ENCODE results near the gene KHSRP.

Gene KHSRP

DNA sequence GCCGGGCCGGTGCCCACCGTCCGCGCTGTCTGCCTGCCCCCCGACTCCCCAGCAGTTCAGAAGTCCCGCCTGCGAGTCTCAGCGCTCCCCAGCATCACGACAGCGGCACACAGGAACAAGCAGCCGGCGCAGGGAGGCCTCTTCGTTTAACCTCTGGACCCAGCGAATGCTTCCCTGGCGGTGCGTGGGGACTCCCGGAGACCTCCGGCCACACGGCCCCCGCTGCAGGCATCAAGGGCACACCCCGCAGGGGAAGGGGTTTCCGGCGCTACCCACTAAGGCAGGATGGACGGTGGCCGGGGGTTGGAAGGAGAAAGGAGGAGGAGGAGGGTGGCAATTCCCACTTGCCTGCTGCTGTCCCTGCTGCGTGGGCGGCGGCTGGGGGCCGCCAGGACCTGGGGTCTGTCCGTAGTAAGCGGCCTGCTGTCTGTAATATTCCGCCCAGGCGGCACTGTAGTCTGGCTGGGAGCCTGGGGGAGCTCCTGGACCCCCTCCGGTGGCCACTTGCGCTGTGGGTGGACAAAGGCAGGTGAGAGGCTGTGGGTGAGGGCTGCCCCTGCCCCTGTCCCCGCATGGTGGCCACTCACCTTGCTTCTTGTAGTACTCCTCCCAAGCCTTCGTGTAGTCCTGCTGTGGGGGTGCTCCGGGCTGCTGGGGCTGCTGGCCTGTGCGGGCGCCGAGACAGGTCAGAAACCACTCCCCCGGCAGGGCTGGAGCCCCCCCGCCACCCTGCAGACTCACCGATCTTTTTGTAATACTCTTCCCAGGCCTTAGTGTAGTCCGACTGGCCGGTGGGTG is 9.6 kb downstream of the KHSRP start:
- Histone ChIP-seq H2AFZ (ENCODE audit: low read length) (no peak overlapping the region), H3K36me3 (ENCODE audit: insufficient read depth, low read length) (peaks cover 66% of the 10 kb centered on the region)

DNA sequence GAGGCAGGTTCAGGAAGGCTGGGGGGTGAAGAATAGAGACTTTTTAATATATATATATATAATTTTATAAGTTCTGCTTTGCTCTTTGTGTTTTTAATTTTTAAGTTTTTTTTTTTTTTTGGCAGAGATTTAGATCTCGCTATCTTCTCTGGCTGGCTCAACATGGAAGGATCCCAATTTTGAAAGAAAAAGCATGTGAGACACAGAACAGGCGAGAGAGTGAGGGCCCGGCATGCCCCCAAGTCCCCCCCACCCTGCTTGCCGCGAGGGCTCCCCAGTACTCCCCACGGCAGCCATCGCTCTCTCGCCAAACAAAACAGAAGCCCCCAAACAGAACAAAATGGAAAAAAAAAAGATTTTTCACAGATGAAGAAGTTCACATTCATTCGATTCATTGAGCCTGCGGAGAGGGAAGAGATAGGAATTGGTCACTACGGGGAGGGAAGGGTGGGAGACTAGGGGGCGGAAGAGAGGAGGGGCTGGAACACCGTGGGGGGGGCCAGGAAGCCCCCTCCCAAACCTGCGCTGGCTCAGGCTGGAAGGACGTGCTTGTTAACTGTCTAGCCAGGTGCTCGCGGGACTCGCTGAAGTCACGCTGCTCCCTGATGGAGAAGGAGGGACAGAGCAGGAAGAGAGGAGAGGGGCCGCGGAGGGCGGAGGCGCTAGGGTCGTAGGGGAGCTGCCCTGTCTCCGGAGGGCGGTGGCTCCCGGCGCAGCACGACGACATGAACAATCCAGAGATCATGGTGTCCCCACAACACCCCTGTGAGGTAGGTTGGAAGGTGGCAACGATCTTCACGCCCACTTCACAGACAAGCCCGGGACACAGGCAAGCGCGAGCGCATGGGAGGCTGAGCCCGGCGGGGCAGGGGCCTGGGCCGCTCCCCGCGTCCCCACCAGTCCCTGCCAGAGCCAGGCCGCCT is 10.6 kb downstream of the KHSRP start:
- Histone ChIP-seq H3K9ac (ENCODE audit: low read length) (no peak overlapping the region), H3K4me3 (ENCODE audit: low read depth, low read length, poor library complexity, severe bottlenecking) (no peak overlapping the region), H3K9me3 (ENCODE audit: low read length) (no peaks in the 10 kb centered on the region), H3K36me3 (ENCODE audit: insufficient read depth, low read length) (peaks cover 56% of the 10 kb centered on the region), H3F3A (ENCODE audit: insufficient read depth, low read length) (no peaks in the 10 kb centered on the region), H3K27me3 (ENCODE audit: insufficient read depth, low read length) (no peaks in the 10 kb centered on the region), H3K4me1 (ENCODE audit: insufficient read depth, low read length, severe bottlenecking) (no peaks in the 10 kb centered on the region), H2AFZ (ENCODE audit: low read length) (no peak overlapping the region), H4K20me1 (ENCODE audit: insufficient read depth, low read length) (no peaks in the 10 kb centered on the region), H3K9me2 (ENCODE audit: low read depth, low read length) (no peaks in the 10 kb centered on the region), H3K4me2 (ENCODE audit: low read length) (no peak overlapping the region), H3K79me2 (ENCODE audit: insufficient read depth, low read length) (no peaks in the 10 kb centered on the region), H3K27ac (ENCODE audit: low read depth, low read length, poor library complexity, severe bottlenecking) (no peak overlapping the region)
- TF ChIP-seq EZH2 (IDR thresholded peaks at IDR 0.05; ENCODE audit: borderline replicate concordance, low read length) = no peak
- TF ChIP-seq CTCF (IDR thresholded peaks at IDR 0.05; ENCODE audit: low read length) = no peak

More for the DNA sequence above, 9.6 kb downstream of the KHSRP start:
- Histone ChIP-seq H3K79me2 (ENCODE audit: insufficient read depth, low read length) (peaks cover 4% of the 10 kb centered on the region; the same call in 1 of the 2 replicates), H3K4me1 (ENCODE audit: insufficient read depth, low read length, severe bottlenecking) (no peaks in the 10 kb centered on the region), H4K20me1 (ENCODE audit: insufficient read depth, low read length) (no peaks in the 10 kb centered on the region), H3K27me3 (ENCODE audit: insufficient read depth, low read length) (no peaks in the 10 kb centered on the region), H3K4me2 (ENCODE audit: low read length) (no peak overlapping the region), H3K9ac (ENCODE audit: low read length) (no peak overlapping the region), H3K9me2 (ENCODE audit: low read depth, low read length) (no peaks in the 10 kb centered on the region), H3K4me3 (ENCODE audit: low read depth, low read length, poor library complexity, severe bottlenecking) (no peak overlapping the region), H3F3A (ENCODE audit: insufficient read depth, low read length) (no peaks in the 10 kb centered on the region), H3K27ac (ENCODE audit: low read depth, low read length, poor library complexity, severe bottlenecking) (no peak overlapping the region), H3K9me3 (ENCODE audit: low read length) (no peaks in the 10 kb centered on the region)
- no peak for TF ChIP-seq EZH2 (IDR thresholded peaks at IDR 0.05; ENCODE audit: borderline replicate concordance, low read length)
- TF ChIP-seq CTCF (IDR thresholded peaks at IDR 0.05; ENCODE audit: low read length) = no peak

DNA sequence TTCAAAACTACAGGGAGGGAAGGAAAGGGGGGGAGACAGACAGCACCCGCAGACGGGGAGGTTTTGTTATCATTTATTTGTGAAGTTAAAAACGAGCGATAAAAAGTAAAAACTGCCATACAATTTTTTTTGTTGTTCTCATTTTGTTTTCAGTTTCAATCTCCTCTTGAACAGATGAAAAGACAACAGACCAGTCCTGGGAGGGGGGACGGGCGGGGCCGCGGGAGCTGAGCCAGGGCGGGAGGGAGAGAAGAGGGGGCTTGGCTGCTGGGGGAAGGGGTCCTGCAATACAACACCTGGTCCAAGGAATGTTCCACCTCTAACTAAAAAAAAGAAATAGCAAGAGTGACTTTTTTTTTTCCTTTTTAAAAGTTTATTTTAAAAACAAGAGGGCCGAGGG is 11.3 kb downstream of the KHSRP start:
- no peaks in the 10 kb centered on the region for H3K4me1 ChIP-seq (ENCODE audit: insufficient read depth, low read length, severe bottlenecking)
- no peaks in the 10 kb centered on the region for H3K27me3 ChIP-seq (ENCODE audit: insufficient read depth, low read length)
- no peak for TF ChIP-seq EZH2 (IDR thresholded peaks at IDR 0.05; ENCODE audit: borderline replicate concordance, low read length)
- TF ChIP-seq CTCF (IDR thresholded peaks at IDR 0.05; ENCODE audit: low read length) = no peak
- H3K9ac ChIP-seq (ENCODE audit: low read length) = no peak overlapping the region
- no peaks in the 10 kb centered on the region for H4K20me1 ChIP-seq (ENCODE audit: insufficient read depth, low read length)
- H3K9me2 ChIP-seq (ENCODE audit: low read depth, low read length) = no peaks in the 10 kb centered on the region
- no peak overlapping the region for H3K4me2 ChIP-seq (ENCODE audit: low read length)
- no peak overlapping the region for H3K4me3 ChIP-seq (ENCODE audit: low read depth, low read length, poor library complexity, severe bottlenecking)
- no peaks in the 10 kb centered on the region for H3K79me2 ChIP-seq (ENCODE audit: insufficient read depth, low read length)
- H3F3A ChIP-seq (ENCODE audit: insufficient read depth, low read length) = no peaks in the 10 kb centered on the region
- no peak overlapping the region for H2AFZ ChIP-seq (ENCODE audit: low read length)
- H3K36me3 ChIP-seq (ENCODE audit: insufficient read depth, low read length) = peaks cover 49% of the 10 kb centered on the region
- no peak overlapping the region for H3K27ac ChIP-seq (ENCODE audit: low read depth, low read length, poor library complexity, severe bottlenecking)
- no peaks in the 10 kb centered on the region for H3K9me3 ChIP-seq (ENCODE audit: low read length)
